ENCODE results near the gene CRTC3.
A peak's percentile ranks its signal among the peaks of the same experiment; 100 is the strongest.

Gene CRTC3

GRCh38 chr15:90564590-90564989 is 34.9 kb downstream of the CRTC3 start:
- DNase-seq: no peak

- no peak for DNase-seq
Measured at GRCh38 chr15:90565866-90566265, 36.1 kb downstream of the CRTC3 start.

GRCh38 chr15:90570643-90571042 is 40.9 kb downstream of the CRTC3 start:
- no peak for DNase-seq

- DNase-seq: peak; percentile 19
Measured at GRCh38 chr15:90571063-90571541, 41.4 kb downstream of the CRTC3 start.

GRCh38 chr15:90572893-90573292 is 43.2 kb downstream of the CRTC3 start:
- DNase-seq: no peak

GRCh38 chr15:90576711-90577389 is 47.1 kb downstream of the CRTC3 start:
- DNase-seq: no peak

- no peak for DNase-seq
Measured at GRCh38 chr15:90579213-90579612, 49.5 kb downstream of the CRTC3 start.

- no peak for DNase-seq
Measured at GRCh38 chr15:90580099-90580498, 50.4 kb downstream of the CRTC3 start.

- DNase-seq: no peak
Measured at GRCh38 chr15:90580541-90580940, 50.8 kb downstream of the CRTC3 start.

- DNase-seq: no peak
Measured at GRCh38 chr15:90580946-90581345, 51.2 kb downstream of the CRTC3 start.

- no peak for DNase-seq
Measured at GRCh38 chr15:90581771-90582352, 52.1 kb downstream of the CRTC3 start.

GRCh38 chr15:90582553-90582952 is 52.8 kb downstream of the CRTC3 start:
- DNase-seq: no peak

GRCh38 chr15:90583471-90584252 is 53.9 kb downstream of the CRTC3 start:
- DNase-seq: no peak

GRCh38 chr15:90584841-90585240 is 55.1 kb downstream of the CRTC3 start:
- DNase-seq: no peak

GRCh38 chr15:90585863-90586262 is 56.1 kb downstream of the CRTC3 start:
- DNase-seq: no peak

- DNase-seq: no peak
Measured at GRCh38 chr15:90586948-90587347, 57.2 kb downstream of the CRTC3 start.

GRCh38 chr15:90588427-90588826 is 58.7 kb downstream of the CRTC3 start:
- DNase-seq: peak; percentile 9

GRCh38 chr15:90591524-90591923 is 61.8 kb downstream of the CRTC3 start:
- no peak for DNase-seq

GRCh38 chr15:90592131-90592881 is 62.6 kb downstream of the CRTC3 start:
- DNase-seq: no peak

GRCh38 chr15:90593499-90594158 is 63.9 kb downstream of the CRTC3 start:
- DNase-seq: no peak

- peak; percentile 69 for DNase-seq
Measured at GRCh38 chr15:90594301-90594738, 64.6 kb downstream of the CRTC3 start.

- no peak for DNase-seq
Measured at GRCh38 chr15:90595763-90596155, 66.0 kb downstream of the CRTC3 start.

- no peak for DNase-seq
Measured at GRCh38 chr15:90596943-90597342, 67.2 kb downstream of the CRTC3 start.

Measured in RPMI8226 (cell line).